HG03457 (cell line): Measurements from ENCODE around the gene NYAP2.

Source experiments
- ATAC-seq: cut with Tn5 transposase; IDR thresholded peaks from one replicate; pipeline ENCODE4 v1.9.1; 2021; ENCODE audit warnings: moderate number of reproducible peaks; ENCODE audit not compliant: unreplicated experiment

The NYAP2 gene

GRCh38 chr2:225425284-225425683, 25.8 kb downstream of the NYAP2 start:
- no peak for ATAC-seq

GRCh38 chr2:225428360-225428759, 28.9 kb downstream of the NYAP2 start:
- no peak for ATAC-seq

GRCh38 chr2:225429717-225430116, 30.2 kb downstream of the NYAP2 start:
- ATAC-seq: no peak

GRCh38 chr2:225431105-225431863, 31.8 kb downstream of the NYAP2 start:
- ATAC-seq: no peak

GRCh38 chr2:225434014-225434413, 34.5 kb downstream of the NYAP2 start:
- ATAC-seq: no peak

- ATAC-seq: no peak
Observed at GRCh38 chr2:225437319-225437718, 37.8 kb downstream of the NYAP2 start.

GRCh38 chr2:225438248-225438647, 38.7 kb downstream of the NYAP2 start:
- ATAC-seq: no peak

- no peak for ATAC-seq
Observed at GRCh38 chr2:225452677-225453076, 53.2 kb downstream of the NYAP2 start.

GRCh38 chr2:225454412-225454811, 54.9 kb downstream of the NYAP2 start:
- ATAC-seq: no peak

- ATAC-seq: no peak
Observed at GRCh38 chr2:225456619-225457260, 57.2 kb downstream of the NYAP2 start.

- ATAC-seq: no peak
Observed at GRCh38 chr2:225457482-225457881, 58.0 kb downstream of the NYAP2 start.

GRCh38 chr2:225458431-225459117, 59.1 kb downstream of the NYAP2 start:
- ATAC-seq: no peak

- no peak for ATAC-seq
Observed at GRCh38 chr2:225462417-225462816, 62.9 kb downstream of the NYAP2 start.

- no peak for ATAC-seq
Observed at GRCh38 chr2:225462945-225463344, 63.4 kb downstream of the NYAP2 start.

GRCh38 chr2:225463449-225463848, 63.9 kb downstream of the NYAP2 start:
- no peak for ATAC-seq

- peak; percentile 91 for ATAC-seq
Observed at GRCh38 chr2:225464346-225465025, 65.0 kb downstream of the NYAP2 start.

GRCh38 chr2:225465827-225466226, 66.3 kb downstream of the NYAP2 start:
- no peak for ATAC-seq

- ATAC-seq: no peak
Observed at GRCh38 chr2:225466891-225467604, 67.5 kb downstream of the NYAP2 start.

- no peak for ATAC-seq
Observed at GRCh38 chr2:225468131-225468530, 68.6 kb downstream of the NYAP2 start.

- no peak for ATAC-seq
Observed at GRCh38 chr2:225471039-225471438, 71.5 kb downstream of the NYAP2 start.

- no peak for ATAC-seq
Observed at GRCh38 chr2:225471482-225471881, 72.0 kb downstream of the NYAP2 start.
